Smooth muscle cell of the umbilical artery (primary cell): ENCODE data around the gene CDC16. TPM values are rescaled to one million over a fixed set of nuclear protein-coding genes. Genes with fewer than 3 reads are reported as not detected.

ENCODE experiments used
- total RNA-seq: library from RNA; depleted of rRNA; stranded (reverse); fragments of >200 nt; gene quantifications from 2 replicates; pipeline ENCODE4 v1.2.3, GENCODE V29; 2014

The CDC16 gene, protein sequence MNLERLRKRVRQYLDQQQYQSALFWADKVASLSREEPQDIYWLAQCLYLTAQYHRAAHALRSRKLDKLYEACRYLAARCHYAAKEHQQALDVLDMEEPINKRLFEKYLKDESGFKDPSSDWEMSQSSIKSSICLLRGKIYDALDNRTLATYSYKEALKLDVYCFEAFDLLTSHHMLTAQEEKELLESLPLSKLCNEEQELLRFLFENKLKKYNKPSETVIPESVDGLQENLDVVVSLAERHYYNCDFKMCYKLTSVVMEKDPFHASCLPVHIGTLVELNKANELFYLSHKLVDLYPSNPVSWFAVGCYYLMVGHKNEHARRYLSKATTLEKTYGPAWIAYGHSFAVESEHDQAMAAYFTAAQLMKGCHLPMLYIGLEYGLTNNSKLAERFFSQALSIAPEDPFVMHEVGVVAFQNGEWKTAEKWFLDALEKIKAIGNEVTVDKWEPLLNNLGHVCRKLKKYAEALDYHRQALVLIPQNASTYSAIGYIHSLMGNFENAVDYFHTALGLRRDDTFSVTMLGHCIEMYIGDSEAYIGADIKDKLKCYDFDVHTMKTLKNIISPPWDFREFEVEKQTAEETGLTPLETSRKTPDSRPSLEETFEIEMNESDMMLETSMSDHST
- total RNA-seq = 69.5 and 91.3 TPM in 2 replicates

DNA sequence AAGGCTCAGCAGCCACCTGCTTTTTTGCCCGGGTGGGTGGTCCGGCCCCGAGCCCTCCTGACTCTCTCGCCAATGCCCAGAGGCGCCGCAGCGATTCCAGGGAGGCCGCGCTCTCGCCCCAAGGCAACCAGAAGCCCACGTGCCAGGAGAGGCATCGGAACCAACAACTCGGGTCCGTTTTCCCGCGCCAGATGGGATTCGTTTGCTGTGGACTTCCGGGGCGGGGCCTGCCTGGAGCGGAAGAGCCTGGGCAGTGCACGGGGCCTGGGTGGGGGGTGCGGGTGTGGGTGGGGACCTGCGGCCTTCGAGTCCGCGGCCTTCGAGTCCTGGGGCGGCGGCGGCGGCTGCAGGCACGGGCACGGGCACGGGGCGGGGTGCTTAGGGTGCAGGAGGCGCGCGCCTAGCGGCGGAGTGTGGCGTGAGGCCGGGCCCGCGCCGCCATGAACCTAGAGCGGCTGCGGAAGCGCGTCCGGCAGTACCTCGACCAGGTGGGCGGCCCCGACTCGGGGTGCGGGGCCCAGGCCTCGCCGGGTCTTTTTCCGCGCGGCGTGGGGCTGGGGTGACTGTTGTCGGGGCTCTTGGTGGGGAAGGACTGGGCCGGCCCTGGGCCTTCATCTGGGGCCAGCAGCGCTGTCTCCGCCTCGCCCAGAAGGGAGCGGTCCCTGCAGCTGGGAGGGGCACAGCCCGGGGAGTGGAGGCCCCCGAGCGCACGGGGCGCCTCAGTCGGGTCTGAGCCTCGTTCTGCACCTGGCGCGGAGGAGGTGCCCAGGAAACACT lies at the start of gene CDC16:
TSS of gene CDC16 (plus strand) at position 253 of the 777 bp plus-strand sequence. CDS start at position 441, 188 bp downstream.

DNA sequence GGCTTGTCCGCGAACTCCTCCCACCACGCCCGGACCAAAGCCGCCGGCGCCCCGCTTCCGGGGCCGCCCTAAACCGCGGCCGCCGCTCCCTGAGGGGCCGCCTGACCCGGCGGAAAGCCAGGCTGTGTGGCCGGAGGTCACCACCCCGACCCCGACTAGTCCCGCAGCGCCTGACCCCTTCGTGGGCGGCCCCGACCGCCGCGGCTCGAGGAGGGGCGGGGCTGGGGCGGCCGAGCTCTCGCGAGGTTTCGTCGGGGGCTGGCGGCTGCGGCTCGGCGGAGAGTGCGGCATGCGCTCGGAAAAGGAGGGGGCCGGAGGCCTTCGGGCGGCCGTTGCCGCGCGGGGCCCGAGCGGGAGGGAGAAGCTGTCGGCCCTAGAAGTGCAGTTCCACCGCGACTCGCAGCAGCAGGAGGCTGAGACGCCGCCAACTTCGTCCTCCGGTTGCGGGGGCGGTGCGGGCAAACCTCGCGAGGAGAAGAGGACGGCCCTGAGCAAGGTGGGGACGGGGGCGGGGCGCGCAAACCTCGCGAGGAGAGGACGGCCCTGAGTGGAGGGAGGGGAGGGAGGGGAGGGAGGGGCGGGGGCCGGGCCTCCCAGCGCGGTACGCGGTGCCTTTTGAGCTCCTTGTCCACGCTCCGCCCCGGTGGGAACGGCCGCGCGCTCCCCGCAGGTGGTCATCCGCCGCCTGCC lies 46.8 kb downstream of the CDC16 start, which contains the start of gene UPF3A:
TSS of gene UPF3A (plus strand) at position 251 of the 690 bp plus-strand sequence. CDS start at position 290, 39 bp downstream.

DNA sequence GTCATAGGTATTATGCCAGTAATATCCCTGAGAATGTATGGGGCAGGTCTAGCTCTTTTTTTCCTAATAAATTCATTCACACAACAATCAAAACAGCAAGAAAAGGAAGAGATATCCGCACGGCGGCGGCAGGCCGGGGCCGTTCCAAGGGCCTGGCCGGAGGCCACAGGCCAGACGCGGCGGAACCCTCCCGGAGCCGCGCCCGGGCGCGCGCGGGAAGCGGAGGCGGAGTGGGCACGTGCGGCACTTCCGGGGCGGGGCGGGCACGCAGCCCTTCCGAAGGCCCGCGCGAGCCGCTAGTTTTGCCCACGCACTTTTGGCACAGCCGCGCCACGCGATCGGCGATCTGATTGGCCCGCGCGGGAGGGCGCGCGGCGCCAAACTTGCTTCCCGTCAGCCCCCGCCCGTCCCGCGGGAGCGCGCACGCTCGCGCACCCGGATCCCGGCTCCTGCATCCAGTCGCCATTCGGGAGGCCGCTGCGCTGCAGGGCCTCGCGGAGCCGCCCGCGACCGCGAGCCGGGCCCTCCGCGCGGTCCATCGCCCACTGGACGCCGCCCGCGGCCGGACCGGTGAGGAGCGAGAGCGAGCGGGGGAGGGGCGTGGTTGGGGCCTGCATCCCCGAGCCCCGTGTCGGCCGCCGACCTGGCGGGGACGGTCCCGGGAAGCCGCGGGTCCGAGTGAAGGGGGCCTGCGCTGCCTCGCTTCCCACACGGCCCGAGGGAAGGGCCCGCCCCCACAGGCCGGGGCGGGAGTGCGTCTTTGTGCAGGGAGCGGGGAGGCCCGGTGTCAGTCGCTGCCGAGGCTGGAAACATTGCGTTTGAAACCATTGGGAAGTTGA lies 79.6 kb downstream of the CDC16 start, which contains the start of gene CHAMP1:
TSS of gene CHAMP1 (plus strand) at position 430 of the 839 bp plus-strand sequence. CDS start 9,340 bp downstream, outside the sequence.

Other genes starting within 250 kb of the CDC16 start
- gene RASA3, start 102.3 kb upstream of the CDC16 start, total RNA-seq = 24.9 and 55.3 TPM in 2 replicates
- not detected in 2 replicates for gene CFAP97D2, start 55.6 kb upstream of the CDC16 start, total RNA-seq
- 15.1 and 24.7 TPM in 2 replicates for gene UPF3A, start 46.7 kb downstream of the CDC16 start, total RNA-seq
- gene CHAMP1, start 79.6 kb downstream of the CDC16 start, total RNA-seq = 12.6 and 18.1 TPM in 2 replicates